HG03457 (cell line): Measurements from ENCODE around the gene SERPINB13.
A peak's percentile ranks its signal among the peaks of the same experiment; 100 is the strongest.
"Not testable (repeated sequence)": the region's sequence is repeated elsewhere in the genome, so short reads cannot be mapped to it uniquely, and the experiment has no call there.

Source experiments
- ATAC-seq: cut with Tn5 transposase; IDR thresholded peaks from one replicate; pipeline ENCODE4 v1.9.1; 2021; ENCODE audit warnings: moderate number of reproducible peaks; ENCODE audit not compliant: unreplicated experiment

Gene SERPINB13

DNA sequence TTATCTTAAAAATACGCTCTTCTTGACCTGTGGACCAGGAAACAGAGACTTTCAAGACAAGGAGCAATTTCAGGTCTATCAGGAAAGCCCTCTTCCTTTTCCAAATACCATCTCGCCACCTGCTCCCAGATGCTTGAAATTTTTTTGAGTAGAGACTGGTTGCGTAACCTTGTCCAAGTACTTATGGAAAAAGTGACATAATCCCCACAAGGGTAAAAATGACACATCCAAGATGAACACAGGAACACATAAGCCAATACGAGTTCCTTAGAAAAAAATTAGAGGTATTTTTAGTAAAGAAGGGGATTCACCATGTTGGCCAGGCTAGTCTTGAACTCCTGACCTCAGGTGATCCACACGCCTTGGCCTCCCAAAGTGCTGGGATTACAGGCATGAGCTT is 1.8 kb downstream of the SERPINB13 start:
- no peak for ATAC-seq

DNA sequence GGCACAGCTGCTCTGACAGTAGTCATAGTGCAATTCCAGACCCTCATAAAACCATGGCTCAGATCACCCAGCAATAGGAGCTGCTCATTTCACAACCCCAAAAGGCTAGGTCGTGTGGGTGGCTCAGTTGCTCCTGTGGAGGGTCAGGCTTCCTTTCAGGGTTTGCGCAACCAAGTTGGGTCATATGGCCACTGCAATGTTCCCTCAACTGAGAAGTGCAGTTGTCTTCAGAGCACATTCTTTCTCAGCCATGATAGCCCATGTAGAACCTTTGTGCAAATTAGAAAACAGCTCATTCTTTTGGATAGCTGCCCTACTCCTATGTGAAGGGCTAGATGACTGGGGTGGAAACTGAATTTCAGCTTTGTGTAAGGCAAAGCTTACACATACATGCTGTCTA is 3.2 kb downstream of the SERPINB13 start:
- no peak for ATAC-seq

DNA sequence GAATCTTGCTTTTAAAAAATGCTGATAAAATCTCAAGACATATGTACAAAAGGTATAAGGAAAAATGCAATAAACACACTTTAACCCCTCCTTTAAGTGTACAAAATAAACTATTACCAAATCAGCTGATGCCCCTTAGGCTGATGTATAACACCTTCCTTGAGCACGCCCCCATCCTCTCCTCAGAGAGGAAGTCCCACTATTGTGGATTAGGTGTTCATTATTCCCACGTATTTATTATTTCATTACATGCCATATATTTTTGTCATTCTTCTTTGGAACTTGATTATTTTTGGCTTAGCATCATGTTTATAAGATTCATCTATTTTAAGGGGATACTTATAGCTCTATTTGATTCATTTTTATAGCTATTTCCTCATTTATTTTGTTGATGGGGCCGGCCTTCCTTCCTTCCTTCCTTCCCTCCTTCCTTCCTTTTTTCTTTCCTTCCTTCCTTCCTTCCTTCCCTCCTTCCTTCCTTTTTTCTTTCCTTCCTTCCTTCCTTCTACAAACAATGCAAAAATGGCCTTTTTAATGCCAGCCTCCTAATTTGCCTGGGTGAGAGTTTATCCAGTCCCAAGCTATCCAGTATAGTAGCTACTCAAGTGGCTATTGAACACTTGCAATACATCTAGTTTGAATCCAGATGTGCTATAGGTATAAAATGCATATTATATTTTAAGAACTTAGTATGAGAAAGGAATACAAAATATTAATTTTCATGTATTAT is 4.0 kb downstream of the SERPINB13 start:
- no peak for ATAC-seq

DNA sequence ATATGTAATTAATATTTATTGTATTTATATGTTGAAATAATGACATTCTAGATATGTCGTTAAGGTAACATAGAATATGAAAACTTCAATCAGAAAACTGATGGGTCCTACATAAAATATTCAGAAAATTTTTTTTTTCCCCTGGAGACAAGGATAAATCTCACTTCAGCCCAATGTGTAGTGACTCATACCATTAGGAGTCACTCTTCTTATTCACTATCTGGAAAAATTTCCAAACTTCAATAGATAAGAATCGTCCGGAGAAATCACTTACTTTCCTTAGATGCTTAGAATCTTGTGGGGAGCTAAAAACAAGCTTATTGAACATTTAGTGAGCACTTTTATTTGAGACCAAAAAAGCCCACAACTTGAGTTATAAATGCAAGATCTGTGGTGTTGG is 4.6 kb downstream of the SERPINB13 start:
- no peak for ATAC-seq

DNA sequence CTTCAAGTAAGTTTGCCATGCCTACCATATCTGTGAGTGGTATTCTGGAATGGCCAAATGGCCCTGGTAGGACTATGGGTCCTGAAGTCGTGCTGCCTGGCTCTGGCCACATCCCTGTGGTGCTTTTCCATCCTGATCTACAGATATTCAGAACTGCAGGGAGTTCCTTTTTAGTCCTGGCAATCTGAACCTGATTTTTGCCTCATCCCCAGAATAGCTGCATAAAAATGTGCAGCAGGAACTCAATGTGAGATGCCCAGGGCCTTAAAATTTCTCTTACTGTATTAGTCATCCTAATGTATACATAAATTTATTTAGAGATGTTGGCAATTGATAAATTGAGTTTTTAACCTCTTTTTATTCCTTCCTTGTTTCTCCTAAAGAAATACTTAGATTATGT is 5.3 kb downstream of the SERPINB13 start:
- no peak for ATAC-seq

DNA sequence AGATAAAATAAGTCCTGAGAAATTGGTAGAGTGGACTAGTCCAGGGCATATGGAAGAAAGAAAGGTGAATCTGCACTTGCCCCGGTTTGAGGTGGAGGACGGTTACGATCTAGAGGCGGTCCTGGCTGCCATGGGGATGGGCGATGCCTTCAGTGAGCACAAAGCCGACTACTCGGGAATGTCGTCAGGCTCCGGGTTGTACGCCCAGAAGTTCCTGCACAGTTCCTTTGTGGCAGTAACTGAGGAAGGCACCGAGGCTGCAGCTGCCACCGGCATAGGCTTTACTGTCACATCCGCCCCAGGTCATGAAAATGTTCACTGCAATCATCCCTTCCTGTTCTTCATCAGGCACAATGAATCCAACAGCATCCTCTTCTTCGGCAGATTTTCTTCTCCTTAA is 9.8 kb downstream of the SERPINB13 start:
- no peak for ATAC-seq

DNA sequence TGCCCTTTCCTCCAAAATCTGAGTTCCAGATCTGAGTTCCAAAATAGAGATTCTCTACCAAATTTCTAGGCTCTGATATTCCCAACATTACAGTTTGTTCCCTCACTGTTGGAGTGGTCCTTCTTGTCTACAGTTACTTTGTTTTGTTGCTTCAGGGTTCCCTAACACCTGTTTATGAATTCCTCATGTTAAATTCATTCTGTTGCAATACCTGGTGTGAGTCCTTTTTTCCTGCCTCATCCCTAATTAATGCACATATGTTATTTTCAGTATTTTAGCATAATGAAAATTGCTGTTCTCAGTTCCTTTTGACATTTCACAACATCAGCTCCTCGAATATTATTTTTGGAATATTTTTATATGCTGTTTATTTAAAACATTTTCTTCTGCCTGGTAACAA is 16.2 kb downstream of the SERPINB13 start:
- no peak for ATAC-seq

DNA sequence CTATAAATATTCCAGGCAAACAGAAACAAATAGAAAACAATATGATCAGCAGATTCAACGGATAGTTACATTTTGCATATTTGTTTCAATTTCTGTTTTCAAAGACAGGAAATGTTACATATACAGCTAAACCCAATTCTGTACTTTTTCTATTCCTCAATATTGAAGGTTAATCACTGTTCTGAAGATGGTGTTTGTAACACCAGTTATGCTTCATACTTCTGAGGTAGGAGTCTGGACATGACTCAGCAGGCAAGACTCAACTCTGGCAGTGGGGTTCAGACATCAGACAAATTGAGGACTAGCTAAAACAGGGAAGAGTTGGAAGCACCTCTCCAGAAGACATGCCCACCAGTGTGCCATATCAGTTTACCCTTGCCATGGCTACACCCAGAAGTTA is 16.6 kb downstream of the SERPINB13 start:
- peak; percentile 94 for ATAC-seq

DNA sequence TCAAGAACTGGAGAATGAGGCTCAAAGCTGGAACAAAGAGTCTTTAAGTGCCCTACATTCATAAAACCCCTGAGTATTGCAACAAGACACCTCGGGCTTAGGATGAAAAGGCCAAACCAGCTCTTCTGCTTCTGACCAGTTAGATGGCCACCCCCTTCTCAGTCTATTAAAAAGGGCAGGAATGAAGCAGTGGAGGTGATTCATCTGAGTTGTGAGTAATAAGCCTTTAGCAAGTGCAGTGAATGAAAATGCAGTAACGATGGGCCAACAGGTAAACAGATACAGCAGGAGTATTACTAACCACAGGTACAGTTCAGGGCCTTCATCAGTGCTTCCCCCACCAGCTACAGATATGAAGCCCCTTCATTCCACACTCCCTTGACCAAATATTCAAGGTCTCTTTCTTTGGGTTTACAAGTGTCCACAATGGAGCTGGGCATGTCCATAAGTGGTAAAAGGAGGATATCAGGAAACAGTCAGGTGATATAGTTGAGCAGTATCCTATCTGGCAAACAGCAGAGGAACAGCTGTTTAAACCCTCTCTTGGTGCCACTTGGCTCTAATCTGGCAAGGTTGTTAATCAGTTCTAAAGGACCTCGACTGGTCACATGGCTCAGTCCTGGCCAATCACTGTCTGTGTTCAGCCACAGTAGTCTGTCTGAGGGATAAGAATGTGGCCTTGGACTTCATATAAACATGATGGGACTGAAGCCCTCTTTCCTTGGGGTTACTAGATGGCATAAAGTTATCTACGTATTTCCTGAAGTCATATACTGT is 17.8 kb downstream of the SERPINB13 start:
- ATAC-seq = no peak

DNA sequence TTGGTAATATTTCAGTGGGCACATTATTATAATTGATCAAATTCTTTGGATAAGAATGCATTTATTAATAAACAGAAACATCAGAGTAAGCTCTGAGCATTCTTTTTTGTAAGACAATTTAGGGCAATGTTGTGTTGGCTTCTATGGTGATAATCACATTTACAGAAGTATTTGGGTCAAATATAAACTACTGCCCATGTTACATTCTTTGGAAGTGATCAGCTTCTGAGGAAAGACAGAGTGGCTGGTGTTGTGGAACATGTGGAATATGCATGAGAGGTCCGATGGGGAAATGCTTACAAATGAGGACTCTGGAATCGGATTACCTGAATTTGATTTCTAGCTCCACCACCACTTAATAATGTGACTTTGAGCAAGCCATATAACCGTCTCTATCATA is 19.4 kb downstream of the SERPINB13 start:
- ATAC-seq = no peak

DNA sequence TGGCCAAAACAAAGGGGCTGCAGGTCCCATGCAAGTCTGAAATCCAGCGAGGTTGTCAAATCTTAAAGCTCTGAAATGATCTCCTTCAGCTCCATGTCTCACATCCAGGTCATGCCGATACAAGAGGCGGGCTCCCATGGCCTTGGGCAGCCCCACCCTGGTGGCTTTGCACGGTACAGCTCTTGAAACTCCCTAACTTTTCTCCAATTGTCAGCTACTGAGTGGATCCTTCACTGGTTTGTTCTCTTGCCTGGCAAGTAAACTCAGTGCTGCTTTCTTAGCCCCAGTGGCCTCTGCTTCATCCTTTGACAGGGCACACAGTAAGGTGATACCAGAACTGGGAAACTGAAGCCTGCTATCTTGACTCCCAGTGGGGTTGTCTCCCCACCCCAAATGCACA is 26.3 kb downstream of the SERPINB13 start:
- ATAC-seq = no peak

DNA sequence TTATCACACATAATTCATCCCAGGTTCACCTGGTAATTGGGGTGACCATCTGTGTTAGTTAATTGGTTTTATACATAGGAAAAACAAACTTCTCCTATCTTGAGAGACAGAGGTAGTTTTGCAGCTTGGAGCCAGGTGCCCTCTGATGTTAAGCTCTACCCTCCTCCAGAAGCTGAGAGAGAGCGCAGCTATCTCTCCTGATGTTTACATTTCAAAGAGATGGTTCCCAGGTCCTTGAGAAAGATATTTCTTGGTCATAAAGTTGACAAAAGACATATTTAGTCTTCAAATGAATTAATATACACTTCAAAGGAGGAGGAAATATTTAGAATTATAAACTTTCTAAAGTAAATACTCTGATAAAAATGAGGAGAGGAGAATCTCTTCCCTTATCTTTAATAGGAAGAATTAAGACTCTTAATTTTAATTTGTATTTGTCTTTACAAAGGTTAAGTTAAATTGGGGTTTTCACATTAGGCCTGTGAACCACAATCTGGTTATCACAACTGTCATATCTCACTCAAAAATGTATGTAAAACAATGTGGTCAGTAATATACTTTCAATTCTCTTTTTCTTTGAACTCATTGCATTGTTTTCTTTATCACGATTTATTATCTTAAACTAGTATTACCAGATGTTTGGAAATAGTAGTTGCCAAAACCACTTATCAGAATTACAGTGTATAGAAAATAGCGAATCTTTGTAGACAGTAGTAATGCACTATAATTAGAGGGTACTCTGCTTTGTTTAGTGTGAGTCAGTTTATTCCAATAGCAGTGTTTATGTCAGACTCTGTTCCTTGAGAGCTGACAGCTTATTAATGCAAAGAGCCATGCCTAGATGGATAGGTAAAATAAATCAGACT is 30.1 kb downstream of the SERPINB13 start:
- ATAC-seq = peak; percentile 79

DNA sequence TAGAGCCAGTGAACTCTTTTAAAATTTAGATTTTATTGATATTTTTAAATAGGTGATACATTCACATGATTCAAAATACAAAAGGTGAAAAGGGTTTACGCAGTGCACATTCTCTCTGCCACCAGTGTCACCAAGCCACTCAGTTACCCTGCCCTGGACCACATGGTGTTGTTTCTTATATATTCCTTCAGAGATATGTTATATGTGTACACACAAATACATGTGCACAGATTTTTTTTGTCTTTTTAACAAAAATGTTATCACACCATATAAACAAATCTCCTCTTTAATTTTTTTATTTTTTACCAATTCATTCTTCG is 30.7 kb downstream of the SERPINB13 start:
- ATAC-seq = no peak

DNA sequence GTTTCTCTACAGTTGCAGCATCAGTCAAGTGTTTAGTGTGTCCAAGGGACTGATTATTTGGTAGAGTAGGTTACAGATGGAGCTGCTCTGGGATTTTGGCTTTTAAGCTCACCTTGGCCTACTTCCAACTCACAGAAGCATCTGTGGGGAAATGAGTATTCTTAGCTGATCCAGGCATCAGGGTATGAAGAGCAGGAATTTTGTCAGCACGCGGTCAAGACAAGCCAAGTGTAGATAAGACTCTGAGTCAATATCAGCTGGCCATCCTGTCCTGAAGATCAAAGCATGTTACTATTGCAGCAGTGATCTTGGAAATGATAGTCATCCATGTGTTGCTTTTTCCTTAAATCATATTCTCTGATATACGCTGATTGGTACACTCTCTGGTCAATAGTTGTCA is 32.5 kb downstream of the SERPINB13 start:
- ATAC-seq = no peak

DNA sequence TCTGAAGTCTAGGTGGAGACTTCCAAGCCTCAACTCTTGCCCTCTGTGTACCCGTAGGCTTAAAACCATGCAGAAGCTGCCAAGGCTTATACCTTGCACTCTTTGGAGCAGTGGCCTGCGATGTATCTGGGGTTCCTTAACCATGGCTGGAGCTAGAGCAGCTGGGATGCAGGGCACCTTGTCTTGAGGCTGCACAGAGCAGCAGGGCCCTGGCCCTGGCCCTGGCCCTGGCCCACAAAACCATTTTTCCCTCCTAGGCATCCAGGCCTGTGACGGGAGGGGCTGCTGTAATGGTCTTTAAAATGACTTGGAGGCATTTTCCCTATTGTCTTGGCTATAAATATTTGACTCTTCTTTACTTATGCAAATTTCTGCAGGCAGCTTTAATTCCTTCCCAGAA is 37.7 kb downstream of the SERPINB13 start:
- ATAC-seq = no peak

DNA sequence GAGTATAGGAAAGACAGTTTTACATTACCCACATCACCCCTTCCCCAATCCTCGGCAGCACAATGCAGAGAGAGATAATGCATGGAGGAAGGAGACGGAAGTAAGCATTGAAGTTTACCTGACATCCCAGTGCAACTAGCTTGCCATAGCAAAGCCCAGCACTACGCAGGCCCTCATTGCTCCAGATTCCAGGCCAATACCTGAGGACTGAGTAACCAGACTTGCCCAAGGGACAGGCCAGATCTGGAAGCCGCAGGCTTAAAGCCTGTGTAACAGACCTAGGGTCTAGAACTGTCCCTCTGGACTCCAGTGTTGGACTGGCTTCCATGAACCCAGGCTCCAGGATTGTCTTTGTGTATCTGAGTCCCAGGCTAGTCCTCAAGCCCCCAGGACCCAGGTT is 39.3 kb downstream of the SERPINB13 start:
- no peak for ATAC-seq

DNA sequence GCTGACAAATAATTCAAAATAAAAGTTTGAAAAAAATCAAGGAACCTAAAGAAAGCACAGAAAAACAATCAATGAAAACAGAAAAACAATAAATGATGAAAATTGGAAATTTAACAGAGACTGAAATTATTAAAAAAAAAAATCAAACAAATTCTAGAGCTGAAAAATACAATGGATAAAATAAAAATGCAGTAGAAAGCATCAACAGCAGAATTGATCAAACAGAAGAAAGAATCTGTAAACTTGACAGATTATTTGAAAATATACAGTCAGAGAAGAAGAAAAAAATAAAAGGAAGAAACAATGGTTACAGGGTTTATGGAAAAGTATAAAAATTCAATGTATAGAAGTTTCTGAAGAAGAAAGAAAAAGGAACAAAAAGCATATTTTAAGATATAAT is 40.7 kb downstream of the SERPINB13 start:
- no peak for ATAC-seq

DNA sequence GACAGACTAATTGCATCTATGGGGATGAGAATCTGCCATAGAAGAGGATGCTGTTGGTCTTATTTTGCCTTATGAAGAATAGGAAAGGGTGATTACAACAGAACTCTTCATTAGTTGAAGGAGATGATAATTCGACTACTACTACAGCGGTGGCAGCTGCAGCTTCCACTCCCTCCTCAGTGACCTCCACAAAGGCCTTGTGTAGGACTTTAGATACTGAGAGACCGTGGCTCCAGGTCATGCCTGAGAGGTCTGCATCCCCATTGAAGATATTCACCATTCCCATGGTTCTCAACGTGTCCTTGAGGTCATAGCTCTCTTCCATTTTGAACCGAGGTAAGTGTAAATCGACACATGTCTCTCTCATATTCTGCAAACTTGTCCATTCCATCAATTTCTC is 50.6 kb downstream of the SERPINB13 start:
- ATAC-seq = no peak

DNA sequence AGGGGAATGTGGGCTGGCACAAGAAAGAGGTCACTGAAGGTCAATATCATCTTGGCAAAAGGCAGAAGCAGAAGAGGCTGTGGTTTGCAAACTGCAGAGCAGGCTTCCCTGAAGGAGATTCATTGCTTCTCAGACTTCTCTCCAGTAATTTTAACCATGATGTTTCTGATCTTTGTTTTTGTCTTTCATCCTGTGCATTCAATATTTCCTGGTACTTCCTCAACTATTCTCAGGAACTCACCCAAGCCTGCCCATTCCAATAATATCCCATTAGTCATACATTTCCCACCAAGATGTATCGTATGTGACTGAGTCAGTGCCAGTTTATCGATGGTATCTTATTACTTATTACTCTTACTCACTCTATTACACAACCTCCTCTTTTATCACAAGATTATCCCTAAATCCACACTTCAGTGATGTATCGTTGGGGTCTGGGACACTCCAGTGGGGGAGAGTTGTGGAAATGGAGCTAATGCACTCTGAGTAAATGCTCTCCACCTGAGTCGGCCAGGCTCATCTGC is 54.1 kb downstream of the SERPINB13 start:
- ATAC-seq = not testable (repeated sequence)

DNA sequence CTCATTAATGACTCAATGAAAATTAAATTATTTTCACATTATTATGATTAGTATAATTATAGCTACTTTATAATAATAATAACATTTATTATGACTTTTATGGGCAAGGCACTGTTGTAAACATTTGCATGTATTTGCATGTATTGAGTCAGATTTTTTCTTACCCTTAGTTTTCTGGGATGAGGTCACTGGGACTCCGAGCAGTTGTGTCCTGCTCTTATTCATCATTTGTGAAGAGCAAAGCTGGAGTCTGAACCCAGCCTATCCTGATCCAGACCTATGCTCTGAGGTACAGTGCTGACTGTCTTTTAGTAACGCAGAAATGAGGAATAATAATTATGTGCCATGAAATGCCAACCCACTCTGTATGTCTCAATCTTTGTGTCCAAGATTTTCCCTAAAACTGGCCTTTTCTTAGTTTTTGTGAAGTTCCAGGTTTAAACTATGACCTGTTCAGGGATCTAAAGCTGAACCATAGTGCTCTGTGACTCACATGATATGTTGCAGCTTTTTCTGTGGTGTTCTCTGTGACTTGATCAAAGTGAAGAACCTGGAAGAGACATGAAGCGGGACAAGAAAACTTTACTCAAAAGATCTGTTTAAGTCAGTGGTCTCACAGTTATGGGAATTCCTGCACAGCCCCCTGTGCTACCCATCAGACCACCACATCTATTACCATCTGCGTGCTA is 55.7 kb downstream of the SERPINB13 start:
- not testable (repeated sequence) for ATAC-seq

DNA sequence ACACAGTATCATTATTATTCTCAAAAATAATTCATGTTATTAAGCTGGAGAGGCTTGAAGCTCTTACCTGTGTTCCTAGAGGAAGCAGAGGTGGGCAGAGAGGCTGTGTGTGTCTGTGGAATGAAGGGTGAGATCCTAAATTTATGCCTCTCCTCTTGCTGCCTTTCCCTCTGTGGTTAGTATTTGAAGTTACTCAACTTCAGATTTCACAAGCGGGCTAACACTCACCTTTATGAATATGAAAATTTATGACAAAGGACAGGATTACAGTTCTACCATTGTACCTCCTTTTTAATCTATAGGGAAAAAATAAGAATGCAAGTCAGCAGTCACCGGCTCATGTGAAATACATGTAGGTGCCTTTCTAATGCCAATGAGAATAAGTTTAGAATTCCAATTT is 57.0 kb downstream of the SERPINB13 start, which contains the start of gene SERPINB4:
Gene SERPINB4, minus strand, starts transcription at position 115 of the 400 bp plus-strand sequence. CDS start 679 bp downstream, outside the sequence.
- not testable (repeated sequence) for ATAC-seq
